Measurements from ENCODE around the gene EFCAB14. TPM values are rescaled to one million over a fixed set of nuclear protein-coding genes. Genes with fewer than 3 reads are reported as not detected.

Gene EFCAB14
- total RNA-seq, 1 experiment from 2014 or later: 52.5 TPM

- ChIA-PET RAD21 (ENCODE audit: low non-redundant PET in 1 of 2, low total read pairs in 2 of 2, uncharacterized antibody in 2 of 2, unreplicated experiment in 2 of 2) (no interaction called here), CTCF (interaction anchor here (2.8 kb wide), 1 partner anchor 17 kb away, joined by 7 read pairs; no protein-coding TSS in a partner anchor), POLR2A (interaction anchor here (0.8 kb wide), 1 partner anchor 90 kb away, joined by 3 read pairs; no protein-coding TSS in a partner anchor)
- H3K9me2 ChIP-seq (ENCODE audit: insufficient read depth): no peaks in the 10 kb centered on the region
- H3K79me2 ChIP-seq (ENCODE audit: insufficient read depth, low read length): peaks cover 21% of the 10 kb centered on the region
- intact Hi-C loops (cut with micrococcal nuclease): no loop called here
- H3K9me3 ChIP-seq (ENCODE audit: control insufficient read depth in 1 of 2, insufficient read depth in 1 of 2, low read depth in 1 of 2, low read length in 2 of 2): no peaks in the 10 kb centered on the region
- no peak overlapping the region for H3K4me3 ChIP-seq (replicated peaks in 1 of 2; ENCODE audit: low read depth in 1 of 2, low read length in 2 of 2)
- no peaks in the 10 kb centered on the region for H4K20me1 ChIP-seq (ENCODE audit: insufficient read depth)
- no peaks in the 10 kb centered on the region for H3K27me3 ChIP-seq (ENCODE audit: insufficient read depth, low read length)
- no peak for ATAC-seq
- BruUV-seq (replicated peaks): no TSS peak
- no peak overlapping the region for H3K4me2 ChIP-seq (ENCODE audit: low read length)
- no peak for DNase-seq (ENCODE audit: low read depth, low spot score)
- no peaks in the 10 kb centered on the region for H3K4me1 ChIP-seq (ENCODE audit: control insufficient read depth in 1 of 2, insufficient read depth in 2 of 2, low read length in 2 of 2)
- H3K9ac ChIP-seq (ENCODE audit: low read length): no peak overlapping the region
- H3K27ac ChIP-seq (ENCODE audit: low read depth, low read length): no peak overlapping the region
- H3K36me3 ChIP-seq (ENCODE audit: control insufficient read depth in 1 of 2, insufficient read depth in 2 of 2, low read length in 2 of 2): peaks cover 37 to 43% of the 10 kb centered on the region in 2 experiments
- TF ChIP-seq ELF1 (IDR thresholded peaks at IDR 0.05; ENCODE audit: borderline replicate concordance, low read depth) (no peak), CEBPB (IDR thresholded peaks at IDR 0.05; ENCODE audit: low read depth) (no peak), ZFX (IDR thresholded peaks at IDR 0.05) (no peak), POLR2AphosphoS5 (IDR thresholded peaks at IDR 0.05; ENCODE audit: low read depth, low read length) (no peak), YY1 (IDR thresholded peaks at IDR 0.05; ENCODE audit: extremely low read depth, insufficient replicate concordance, low read depth, low read length) (no peak), SIN3A (IDR thresholded peaks at IDR 0.05; ENCODE audit: low read depth) (no peak), RAD21 (IDR thresholded peaks at IDR 0.05; ENCODE audit: low read depth) (no peak), TCF7L2 (IDR thresholded peaks at IDR 0.05; ENCODE audit: borderline replicate concordance, extremely low read depth, insufficient read depth, insufficient read length) (no peak), JUND (IDR thresholded peaks at IDR 0.05) (no peak), CTCF (IDR thresholded peaks at IDR 0.05 in 2 of 3, conservative IDR thresholded peaks at IDR 0.05 in 1 of 3; ENCODE audit: borderline replicate concordance in 1 of 3, insufficient read depth in 1 of 3, low read depth in 2 of 3, low read length in 2 of 3) (no peak), EZH2 (IDR thresholded peaks at IDR 0.05) (no peak), EGR1 (IDR thresholded peaks at IDR 0.05; ENCODE audit: low read depth) (no peak), FOSL1 (IDR thresholded peaks at IDR 0.05; ENCODE audit: low read depth) (no peak), SP1 (IDR thresholded peaks at IDR 0.05; ENCODE audit: low read depth) (no peak), EZH2phosphoT487 (IDR thresholded peaks at IDR 0.05; ENCODE audit: borderline replicate concordance) (no peak), POLR2A (IDR thresholded peaks at IDR 0.05; ENCODE audit: borderline replicate concordance, extremely low read depth, insufficient read depth, insufficient read length) (no peak)
- no peak overlapping the region for H2AFZ ChIP-seq (ENCODE audit: low read depth, low read length, poor library complexity, severe bottlenecking)
These were observed 10.8 kb downstream of the EFCAB14 start for GRCh38 chr1:46708121-46708520.
